SIG-M5 treated with dmso at 0.1 percent for 504 hours (cell line): ENCODE data around the gene PCMT1.
A peak's percentile ranks its signal among the peaks of the same experiment; 100 is the strongest.
"Not testable (repeated sequence)": the region's sequence is repeated elsewhere in the genome, so short reads cannot be mapped to it uniquely, and the experiment has no call there.

ENCODE experiments used
- DNase-seq: peaks from one replicate; lab custom pipeline; 2025; ENCODE audit not compliant: unreplicated experiment; lab: John Stamatoyannopoulos, UW

Gene PCMT1

GRCh38 chr6:149813351-149813750 is 63.8 kb downstream of the PCMT1 start:
- DNase-seq, result no peak

- no peak for DNase-seq
These were observed 66.2 kb downstream of the PCMT1 start for GRCh38 chr6:149815788-149816187.

GRCh38 chr6:149820506-149820905 is 71.0 kb downstream of the PCMT1 start:
- DNase-seq, result no peak

- no peak for DNase-seq
These were observed 72.0 kb downstream of the PCMT1 start for GRCh38 chr6:149821492-149821891.

- no peak for DNase-seq
These were observed 73.5 kb downstream of the PCMT1 start for GRCh38 chr6:149823013-149823412.

GRCh38 chr6:149825292-149825691 is 75.8 kb downstream of the PCMT1 start:
- no peak for DNase-seq

GRCh38 chr6:149830731-149831307 is 81.3 kb downstream of the PCMT1 start:
- no peak for DNase-seq

GRCh38 chr6:149831308-149831820 is 81.8 kb downstream of the PCMT1 start:
- DNase-seq, result no peak

GRCh38 chr6:149833651-149834050 is 84.1 kb downstream of the PCMT1 start:
- DNase-seq, result no peak

GRCh38 chr6:149834513-149835481 is 85.3 kb downstream of the PCMT1 start:
- DNase-seq, result peak; percentile 39

GRCh38 chr6:149840345-149841075 is 91.0 kb downstream of the PCMT1 start:
- DNase-seq, result peak; percentile 35

GRCh38 chr6:149842331-149842730 is 92.8 kb downstream of the PCMT1 start:
- DNase-seq, result no peak

GRCh38 chr6:149843051-149843633 is 93.6 kb downstream of the PCMT1 start:
- DNase-seq, result no peak

GRCh38 chr6:149844036-149844435 is 94.5 kb downstream of the PCMT1 start:
- not testable (repeated sequence) for DNase-seq

GRCh38 chr6:149844480-149844879 is 94.9 kb downstream of the PCMT1 start:
- DNase-seq, result no peak

GRCh38 chr6:149845549-149845948 is 96.0 kb downstream of the PCMT1 start:
- no peak for DNase-seq

- DNase-seq, result no peak
These were observed 96.8 kb downstream of the PCMT1 start for GRCh38 chr6:149846321-149846720.

- DNase-seq, result no peak
These were observed 98.4 kb downstream of the PCMT1 start for GRCh38 chr6:149847939-149848267.

- not testable (repeated sequence) for DNase-seq
These were observed 98.8 kb downstream of the PCMT1 start for GRCh38 chr6:149848343-149848742.

- no peak for DNase-seq
These were observed 102.0 kb downstream of the PCMT1 start for GRCh38 chr6:149851461-149852110.

- DNase-seq, result no peak
These were observed 102.6 kb downstream of the PCMT1 start for GRCh38 chr6:149852180-149852579.
